ENCODE results near the gene PAMR1.

PAMR1 gene

DNA sequence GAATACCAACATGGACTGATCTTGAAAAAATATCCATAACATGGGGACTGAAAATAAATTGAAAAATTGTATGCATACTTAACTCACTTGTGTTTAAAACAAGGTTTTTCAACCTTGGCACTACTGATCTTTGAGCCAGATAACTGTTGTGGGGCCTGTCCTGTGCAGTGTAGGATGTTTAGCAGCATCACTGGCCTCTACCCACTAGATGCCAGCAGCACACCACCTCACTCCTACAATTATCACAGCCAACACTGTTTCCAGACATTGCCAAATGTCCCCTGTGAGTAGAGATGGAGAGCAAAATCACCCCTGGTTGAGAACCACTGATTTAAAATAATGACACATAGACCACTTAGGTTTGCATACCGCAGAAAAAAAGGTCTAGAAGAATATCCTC, 61.1 kb downstream of the PAMR1 start:
- TF ChIP-seq, protein P1, sequence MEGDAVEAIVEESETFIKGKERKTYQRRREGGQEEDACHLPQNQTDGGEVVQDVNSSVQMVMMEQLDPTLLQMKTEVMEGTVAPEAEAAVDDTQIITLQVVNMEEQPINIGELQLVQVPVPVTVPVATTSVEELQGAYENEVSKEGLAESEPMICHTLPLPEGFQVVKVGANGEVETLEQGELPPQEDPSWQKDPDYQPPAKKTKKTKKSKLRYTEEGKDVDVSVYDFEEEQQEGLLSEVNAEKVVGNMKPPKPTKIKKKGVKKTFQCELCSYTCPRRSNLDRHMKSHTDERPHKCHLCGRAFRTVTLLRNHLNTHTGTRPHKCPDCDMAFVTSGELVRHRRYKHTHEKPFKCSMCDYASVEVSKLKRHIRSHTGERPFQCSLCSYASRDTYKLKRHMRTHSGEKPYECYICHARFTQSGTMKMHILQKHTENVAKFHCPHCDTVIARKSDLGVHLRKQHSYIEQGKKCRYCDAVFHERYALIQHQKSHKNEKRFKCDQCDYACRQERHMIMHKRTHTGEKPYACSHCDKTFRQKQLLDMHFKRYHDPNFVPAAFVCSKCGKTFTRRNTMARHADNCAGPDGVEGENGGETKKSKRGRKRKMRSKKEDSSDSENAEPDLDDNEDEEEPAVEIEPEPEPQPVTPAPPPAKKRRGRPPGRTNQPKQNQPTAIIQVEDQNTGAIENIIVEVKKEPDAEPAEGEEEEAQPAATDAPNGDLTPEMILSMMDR (IDR thresholded peaks at IDR 0.05; ENCODE audit: control insufficient read depth, extremely low read depth, insufficient read depth) = peak; percentile 30
- H3K4me3 ChIP-seq (ENCODE audit: low read depth, low read length) = no peak overlapping the region
- no peak for DNase-seq (ENCODE audit: low read depth)

DNA sequence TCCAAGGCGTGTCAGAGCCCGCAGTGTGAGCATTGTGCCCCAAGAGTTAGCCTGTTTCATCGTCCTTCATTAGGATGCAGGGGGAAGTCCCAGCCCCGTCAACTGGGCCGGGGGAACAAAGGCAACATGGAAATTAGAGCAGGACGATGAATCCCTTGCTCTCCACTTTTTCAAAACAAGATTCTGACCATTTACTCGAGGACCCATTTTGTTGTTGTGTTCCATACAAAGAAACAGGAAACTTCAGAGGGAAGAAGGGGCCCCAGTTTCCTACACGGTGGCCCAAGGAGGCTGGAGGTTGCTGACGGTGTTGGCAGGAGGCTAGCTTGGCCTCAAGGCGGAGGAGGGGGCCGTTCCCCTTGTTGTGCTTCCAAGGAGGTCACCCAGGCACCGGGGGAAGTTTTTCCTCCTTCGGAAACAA, 62.1 kb downstream of the PAMR1 start:
- TF ChIP-seq, protein P1 (IDR thresholded peaks at IDR 0.05; ENCODE audit: control insufficient read depth, extremely low read depth, insufficient read depth) = no peak
- H3K4me3 ChIP-seq (ENCODE audit: low read depth, low read length) = no peak overlapping the region
- no peak for DNase-seq (ENCODE audit: low read depth)

DNA sequence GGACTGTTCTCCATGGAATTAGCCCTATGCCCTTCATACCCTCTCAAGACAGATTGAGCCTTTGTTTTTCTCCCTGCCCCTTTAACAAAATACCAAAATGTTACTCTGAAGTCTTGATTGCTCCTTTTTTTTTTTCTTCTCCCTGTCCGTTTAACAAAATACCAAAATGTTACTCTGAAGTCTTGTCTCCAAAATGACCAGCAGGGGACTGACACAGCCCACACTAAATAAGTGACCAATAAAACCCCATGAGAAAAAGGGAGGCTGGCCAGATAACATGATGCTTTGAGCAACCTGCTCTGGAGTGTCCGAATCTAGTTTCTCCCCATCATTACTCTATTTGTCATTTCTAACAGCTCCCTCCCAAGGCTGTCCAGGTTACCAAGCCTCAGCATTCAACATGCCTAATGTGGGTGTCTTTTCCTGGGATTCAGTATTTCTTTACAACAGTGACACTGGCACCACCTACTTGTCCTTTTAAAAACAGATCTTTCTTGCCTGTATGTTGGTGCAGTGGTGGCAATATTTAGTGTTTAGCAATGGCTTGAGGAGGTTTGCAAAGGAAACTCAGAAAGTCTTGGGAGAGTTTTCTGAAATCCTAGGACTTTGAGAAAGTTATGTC, 63.4 kb downstream of the PAMR1 start:
- TF ChIP-seq, protein P1 (IDR thresholded peaks at IDR 0.05; ENCODE audit: control insufficient read depth, extremely low read depth, insufficient read depth) = no peak
- no peak for DNase-seq (ENCODE audit: low read depth)
- H3K4me3 ChIP-seq (ENCODE audit: low read depth, low read length) = no peak overlapping the region

DNA sequence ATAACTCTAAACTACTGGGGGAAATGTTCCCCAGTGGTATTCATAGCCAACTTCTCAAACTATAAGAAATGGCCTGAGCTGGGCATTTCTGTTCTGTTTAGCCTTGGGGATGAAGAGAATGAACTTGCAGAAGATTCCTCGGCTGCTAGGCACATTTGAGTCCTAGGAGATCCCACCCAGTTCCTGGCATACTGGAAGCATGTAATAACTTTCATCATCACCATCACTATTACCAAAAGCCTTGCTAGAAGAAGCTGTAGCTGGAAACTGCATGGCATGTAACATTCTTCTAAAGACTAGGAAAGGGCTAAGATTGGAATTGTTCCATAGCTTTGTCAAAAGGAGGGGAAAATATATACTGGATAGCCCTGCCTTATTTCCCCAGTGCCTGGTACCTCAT, 65.9 kb downstream of the PAMR1 start:
- H3K4me3 ChIP-seq (ENCODE audit: low read depth, low read length) = no peak overlapping the region
- TF ChIP-seq, protein P1 (IDR thresholded peaks at IDR 0.05; ENCODE audit: control insufficient read depth, extremely low read depth, insufficient read depth) = no peak
- no peak for DNase-seq (ENCODE audit: low read depth)

DNA sequence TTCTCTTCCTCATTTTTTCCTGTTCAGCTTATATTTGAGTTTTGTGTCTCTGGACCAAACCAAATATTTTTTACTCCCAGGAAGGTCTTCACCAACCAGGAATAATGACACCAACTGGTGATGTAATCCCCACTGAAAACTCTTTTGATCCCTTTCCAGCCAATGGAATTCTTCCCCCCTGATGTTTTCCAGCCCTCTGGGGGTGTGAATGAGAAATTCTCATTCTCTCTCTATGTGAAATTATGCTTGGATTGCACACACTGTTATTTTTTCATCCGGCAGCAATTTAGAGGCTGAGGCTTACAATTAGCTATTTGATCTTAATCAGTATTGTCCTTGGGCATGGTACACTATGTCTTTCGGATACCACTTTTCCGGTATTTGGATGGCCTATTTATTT, 66.6 kb downstream of the PAMR1 start:
- TF ChIP-seq, protein P1 (IDR thresholded peaks at IDR 0.05; ENCODE audit: control insufficient read depth, extremely low read depth, insufficient read depth) = no peak
- no peak overlapping the region for H3K4me3 ChIP-seq (ENCODE audit: low read depth, low read length)
- no peak for DNase-seq (ENCODE audit: low read depth)

DNA sequence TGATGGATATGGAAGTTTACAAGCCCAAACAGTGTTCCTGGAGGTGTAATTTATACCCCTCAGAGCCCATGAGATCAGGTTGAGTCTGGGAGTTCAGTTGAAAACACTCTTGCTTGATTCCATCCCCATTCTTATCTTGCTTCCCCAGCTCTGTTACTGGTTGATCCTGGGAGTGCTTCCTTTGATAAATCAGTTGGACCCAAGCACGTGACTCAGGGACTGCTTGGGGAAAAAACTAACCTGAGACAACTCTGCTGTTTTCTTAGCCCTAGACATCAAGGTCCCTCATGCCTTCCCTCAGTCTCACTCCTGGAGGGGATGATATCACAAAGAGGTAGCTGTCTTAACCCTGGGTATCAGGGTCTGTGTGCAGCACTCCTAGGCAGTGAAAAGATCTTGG, 71.1 kb downstream of the PAMR1 start:
- no peak overlapping the region for H3K4me3 ChIP-seq (ENCODE audit: low read depth, low read length)
- TF ChIP-seq, protein P1 (IDR thresholded peaks at IDR 0.05; ENCODE audit: control insufficient read depth, extremely low read depth, insufficient read depth) = no peak
- no peak for DNase-seq (ENCODE audit: low read depth)

DNA sequence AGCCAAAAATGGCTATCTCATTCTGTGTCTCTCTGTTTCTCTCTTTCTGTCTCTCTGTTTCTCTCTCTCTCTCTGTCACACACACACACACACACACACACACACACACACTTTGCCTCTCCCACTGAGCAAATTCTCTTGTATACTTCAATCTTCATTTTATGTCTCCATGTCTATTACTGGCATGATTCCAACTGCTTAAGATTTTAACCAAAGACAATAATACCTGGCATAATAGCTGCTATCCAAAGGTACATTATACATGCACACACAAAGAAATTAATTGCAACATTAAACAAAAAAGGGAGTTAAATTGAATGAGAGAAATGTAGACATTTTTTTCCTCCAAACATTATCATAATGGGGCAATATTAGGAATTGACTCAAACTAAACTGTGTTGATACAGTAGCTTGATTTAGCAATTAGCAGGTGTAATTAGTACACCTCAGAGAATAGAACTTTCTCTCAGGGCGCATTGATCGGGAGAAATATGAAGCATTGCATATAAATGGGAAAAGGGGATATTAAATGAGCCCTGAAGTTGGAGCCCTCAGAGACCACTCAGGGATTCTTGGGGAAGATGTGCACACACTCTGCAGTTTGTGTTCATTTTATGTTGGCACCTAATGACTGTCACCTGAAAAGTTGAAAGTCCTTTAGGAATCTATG, 88.7 kb downstream of the PAMR1 start:
- DNase-seq (ENCODE audit: low read depth) = no peak
- TF ChIP-seq, protein P1 (IDR thresholded peaks at IDR 0.05; ENCODE audit: control insufficient read depth, extremely low read depth, insufficient read depth) = no peak
- no peak overlapping the region for H3K4me3 ChIP-seq (ENCODE audit: low read depth, low read length)

Data from LNCaP clone FGC (cell line).